HL-60 (cell line): ENCODE measurements around the gene PRICKLE3.
"Not testable (repeated sequence)": the region's sequence is repeated elsewhere in the genome, so short reads cannot be mapped to it uniquely, and the experiment has no call there.

ENCODE experiments used
- DNase-seq, 2 experiments: peaks; one replicate each; pipeline ENCODE4 v3.0.0-alpha.2; 2010 to 2020; ENCODE audit warnings: low read depth in 1 of 2, low spot score in 1 of 2
- H3K27ac ChIP-seq: fragments of 250-450 bp; sonication (Bioruptor Pico); replicated peaks from 2 replicates; pipeline ENCODE4 v1.5.1; 2020; ENCODE audit warnings: mild to moderate bottlenecking, moderate library complexity
- H3K27me3 ChIP-seq: fragments of 250-450 bp; sonication (Bioruptor Pico); 2 replicates; pipeline ENCODE4 v1.5.1; 2021; ENCODE audit warnings: mild to moderate bottlenecking, moderate library complexity; ENCODE audit not compliant: insufficient read depth, poor library complexity, severe bottlenecking
- H3K4me3 ChIP-seq: replicated peaks from 2 replicates; pipeline ENCODE4 v1.5.1; 2011; ENCODE audit warnings: mild to moderate bottlenecking, control low read depth, low read length; ENCODE audit not compliant: insufficient read depth
- GABPA ChIP-seq: IDR thresholded peaks from 2 replicates; pipeline ENCODE4 v1.6.1; 2012; ENCODE audit warnings: low read depth
- POLR2AphosphoS5 ChIP-seq: IDR thresholded peaks from 2 replicates; pipeline ENCODE4 v1.6.1; 2012; ENCODE audit warnings: low read depth
- SPI1 ChIP-seq: IDR thresholded peaks from 2 replicates; pipeline ENCODE4 v1.6.1; 2012; ENCODE audit warnings: low read depth, mild to moderate bottlenecking, borderline replicate concordance
- TF ChIP-seq, protein P1 (sequence below): IDR thresholded peaks from 2 replicates; pipeline ENCODE4 v1.6.1; 2012; ENCODE audit warnings: low read depth; ENCODE audit not compliant: insufficient replicate concordance
- TF ChIP-seq, protein P2 (sequence below): IDR thresholded peaks from one replicate; pipeline ENCODE4 v1.5.1; 2011; ENCODE audit warnings: low read length, control low read depth, inconsistent platforms; ENCODE audit not compliant: insufficient read depth

PRICKLE3 gene

DNA sequence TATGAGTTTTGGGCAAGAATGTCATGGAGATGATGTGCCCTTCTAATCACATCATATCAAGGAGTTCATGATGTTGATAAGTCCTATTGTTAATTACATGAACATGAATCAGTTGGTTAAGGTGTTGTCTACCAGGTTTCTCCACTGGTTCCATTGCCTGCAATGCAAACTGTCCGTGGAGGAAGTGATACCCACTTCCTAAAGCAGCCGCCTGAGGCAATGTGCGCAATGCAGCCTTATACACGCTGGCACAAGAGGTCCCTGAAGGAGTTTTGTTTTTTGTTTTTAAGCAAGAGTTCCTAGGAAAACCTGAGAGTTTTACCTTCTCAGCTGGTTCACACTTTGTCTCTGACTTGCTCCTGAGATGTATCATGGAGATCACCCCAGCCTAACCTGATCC is 56.7 kb downstream of the PRICKLE3 start:
- DNase-seq = peak; percentile 44 to 67
- Histone ChIP-seq H3K27me3 (no peaks in the 10 kb centered on the region), H3K4me3 (no peak overlapping the region), H3K27ac (peak overlapping the region; percentile 72)
- TF ChIP-seq, protein P1, sequence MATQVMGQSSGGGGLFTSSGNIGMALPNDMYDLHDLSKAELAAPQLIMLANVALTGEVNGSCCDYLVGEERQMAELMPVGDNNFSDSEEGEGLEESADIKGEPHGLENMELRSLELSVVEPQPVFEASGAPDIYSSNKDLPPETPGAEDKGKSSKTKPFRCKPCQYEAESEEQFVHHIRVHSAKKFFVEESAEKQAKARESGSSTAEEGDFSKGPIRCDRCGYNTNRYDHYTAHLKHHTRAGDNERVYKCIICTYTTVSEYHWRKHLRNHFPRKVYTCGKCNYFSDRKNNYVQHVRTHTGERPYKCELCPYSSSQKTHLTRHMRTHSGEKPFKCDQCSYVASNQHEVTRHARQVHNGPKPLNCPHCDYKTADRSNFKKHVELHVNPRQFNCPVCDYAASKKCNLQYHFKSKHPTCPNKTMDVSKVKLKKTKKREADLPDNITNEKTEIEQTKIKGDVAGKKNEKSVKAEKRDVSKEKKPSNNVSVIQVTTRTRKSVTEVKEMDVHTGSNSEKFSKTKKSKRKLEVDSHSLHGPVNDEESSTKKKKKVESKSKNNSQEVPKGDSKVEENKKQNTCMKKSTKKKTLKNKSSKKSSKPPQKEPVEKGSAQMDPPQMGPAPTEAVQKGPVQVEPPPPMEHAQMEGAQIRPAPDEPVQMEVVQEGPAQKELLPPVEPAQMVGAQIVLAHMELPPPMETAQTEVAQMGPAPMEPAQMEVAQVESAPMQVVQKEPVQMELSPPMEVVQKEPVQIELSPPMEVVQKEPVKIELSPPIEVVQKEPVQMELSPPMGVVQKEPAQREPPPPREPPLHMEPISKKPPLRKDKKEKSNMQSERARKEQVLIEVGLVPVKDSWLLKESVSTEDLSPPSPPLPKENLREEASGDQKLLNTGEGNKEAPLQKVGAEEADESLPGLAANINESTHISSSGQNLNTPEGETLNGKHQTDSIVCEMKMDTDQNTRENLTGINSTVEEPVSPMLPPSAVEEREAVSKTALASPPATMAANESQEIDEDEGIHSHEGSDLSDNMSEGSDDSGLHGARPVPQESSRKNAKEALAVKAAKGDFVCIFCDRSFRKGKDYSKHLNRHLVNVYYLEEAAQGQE = no peak
- TF ChIP-seq POLR2AphosphoS5 (no peak; the same call in 1 of the 2 replicates), SPI1 (peak; percentile 74), GABPA (no peak)
- TF ChIP-seq, protein P2, sequence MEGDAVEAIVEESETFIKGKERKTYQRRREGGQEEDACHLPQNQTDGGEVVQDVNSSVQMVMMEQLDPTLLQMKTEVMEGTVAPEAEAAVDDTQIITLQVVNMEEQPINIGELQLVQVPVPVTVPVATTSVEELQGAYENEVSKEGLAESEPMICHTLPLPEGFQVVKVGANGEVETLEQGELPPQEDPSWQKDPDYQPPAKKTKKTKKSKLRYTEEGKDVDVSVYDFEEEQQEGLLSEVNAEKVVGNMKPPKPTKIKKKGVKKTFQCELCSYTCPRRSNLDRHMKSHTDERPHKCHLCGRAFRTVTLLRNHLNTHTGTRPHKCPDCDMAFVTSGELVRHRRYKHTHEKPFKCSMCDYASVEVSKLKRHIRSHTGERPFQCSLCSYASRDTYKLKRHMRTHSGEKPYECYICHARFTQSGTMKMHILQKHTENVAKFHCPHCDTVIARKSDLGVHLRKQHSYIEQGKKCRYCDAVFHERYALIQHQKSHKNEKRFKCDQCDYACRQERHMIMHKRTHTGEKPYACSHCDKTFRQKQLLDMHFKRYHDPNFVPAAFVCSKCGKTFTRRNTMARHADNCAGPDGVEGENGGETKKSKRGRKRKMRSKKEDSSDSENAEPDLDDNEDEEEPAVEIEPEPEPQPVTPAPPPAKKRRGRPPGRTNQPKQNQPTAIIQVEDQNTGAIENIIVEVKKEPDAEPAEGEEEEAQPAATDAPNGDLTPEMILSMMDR = no peak

DNA sequence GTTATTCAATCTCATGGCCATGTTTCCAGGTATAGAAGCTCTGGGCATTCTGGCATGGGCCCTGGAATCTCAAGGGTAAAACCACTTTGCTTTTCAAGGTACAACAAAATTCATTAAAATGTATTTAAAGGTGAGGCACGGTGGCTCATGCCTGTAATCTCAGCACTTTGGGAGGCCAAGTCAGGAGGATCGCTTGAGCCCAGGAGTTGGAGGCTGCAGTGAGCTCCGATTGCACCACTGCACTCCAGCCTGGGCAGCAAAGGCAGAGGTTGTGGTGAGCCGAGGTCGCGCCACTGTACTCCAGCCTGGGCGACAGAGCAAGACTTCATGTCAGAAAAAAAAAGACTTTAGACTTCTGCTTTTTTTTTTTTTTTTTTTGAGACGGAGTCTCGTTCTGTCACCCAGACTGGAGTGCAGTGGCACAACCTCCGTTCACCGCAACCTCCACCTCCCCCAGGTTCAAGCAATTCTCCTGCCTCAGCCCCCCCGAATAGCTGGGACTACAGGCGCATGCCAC is 58.4 kb downstream of the PRICKLE3 start:
- DNase-seq = peak; percentile 46 to 81
- peak overlapping the region; percentile 61 for H3K27ac ChIP-seq
- not testable (repeated sequence) for H3K27me3 ChIP-seq, H3K4me3 ChIP-seq
- TF ChIP-seq SPI1 (peak; percentile 76; the same call in 1 of the 2 replicates), POLR2AphosphoS5 (0 out of 2 replicates have a peak, but pooled peaks have one; percentile 14)
